DND-41 (cell line): Measurements from ENCODE around the gene ARHGEF12.

Source experiments
- ATAC-seq: fragments of 200-7000 bp; cut with Tn5 transposase; 3 replicates; pipeline ENCODE4 v1.9.1; 2021; ENCODE audit warnings: low read depth; ENCODE audit not compliant: insufficient read depth
- DNase-seq: peaks from one replicate; pipeline ENCODE4 v3.0.0-alpha.2; 2020
- H2AFZ ChIP-seq: 2 replicates; pipeline ENCODE4 v1.6.0; 2012; ENCODE audit warnings: low read depth, low read length
- H3K27ac ChIP-seq: 2 replicates; pipeline ENCODE4 v1.5.1; 2012; ENCODE audit warnings: low read length, inconsistent platforms
- H3K27me3 ChIP-seq: fragments of 200-600 bp; sonication (generic); 2 replicates; pipeline ENCODE4 v1.6.0; 2012; ENCODE audit warnings: low read length, mild to moderate bottlenecking, inconsistent platforms; ENCODE audit not compliant: insufficient read depth, poor library complexity
- H3K36me3 ChIP-seq: 2 replicates; pipeline ENCODE4 v1.5.1; 2012; ENCODE audit warnings: low read length, inconsistent platforms; ENCODE audit not compliant: insufficient read depth
- H3K4me1 ChIP-seq: 2 replicates; pipeline ENCODE4 v1.5.1; 2012; ENCODE audit warnings: mild to moderate bottlenecking, low read length; ENCODE audit not compliant: insufficient read depth
- H3K4me2 ChIP-seq: 2 replicates; pipeline ENCODE4 v1.6.0; 2012; ENCODE audit warnings: mild to moderate bottlenecking, moderate library complexity, low read length, inconsistent platforms; ENCODE audit not compliant: insufficient read depth
- H3K4me3 ChIP-seq, 2 experiments: fragments of 200-600 bp in 1 of 2; shearing (Covaris generic) in 1 of 2; 2 replicates each; pipeline ENCODE4 v1.5.1; 2012 to 2016; ENCODE audit warnings: inconsistent platforms in 2 of 2, low read length in 2 of 2, mild to moderate bottlenecking in 2 of 2, low read depth in 1 of 2, moderate library complexity in 1 of 2
- H3K79me2 ChIP-seq: 2 replicates; pipeline ENCODE4 v1.6.0; 2012; ENCODE audit warnings: low read length, inconsistent platforms; ENCODE audit not compliant: insufficient read depth
- H3K9ac ChIP-seq: 2 replicates; pipeline ENCODE4 v1.6.0; 2012; ENCODE audit warnings: low read depth, mild to moderate bottlenecking, inconsistent platforms, low read length, moderate library complexity
- H3K9me3 ChIP-seq: 2 replicates; pipeline ENCODE4 v1.5.1; 2012; ENCODE audit warnings: low read length, moderate library complexity, mild to moderate bottlenecking, inconsistent platforms; ENCODE audit not compliant: insufficient read depth, severe bottlenecking
- H4K20me1 ChIP-seq: 2 replicates; pipeline ENCODE4 v1.6.0; 2012; ENCODE audit warnings: low read length; ENCODE audit not compliant: insufficient read depth
- EZH2 ChIP-seq: IDR thresholded peaks from 3 replicates; pipeline ENCODE4 v1.6.1; 2012; ENCODE audit warnings: borderline replicate concordance, low read depth, mild to moderate bottlenecking, moderate library complexity, low read length, inconsistent platforms; ENCODE audit not compliant: severe bottlenecking
- TF ChIP-seq, protein P1 (sequence below): IDR thresholded peaks from 2 replicates; pipeline ENCODE4 v1.5.1; 2012; ENCODE audit warnings: borderline replicate concordance, low read length, moderate library complexity, mild to moderate bottlenecking; ENCODE audit not compliant: poor library complexity, severe bottlenecking; ENCODE audit errors: extremely low read depth

The ARHGEF12 gene

DNA sequence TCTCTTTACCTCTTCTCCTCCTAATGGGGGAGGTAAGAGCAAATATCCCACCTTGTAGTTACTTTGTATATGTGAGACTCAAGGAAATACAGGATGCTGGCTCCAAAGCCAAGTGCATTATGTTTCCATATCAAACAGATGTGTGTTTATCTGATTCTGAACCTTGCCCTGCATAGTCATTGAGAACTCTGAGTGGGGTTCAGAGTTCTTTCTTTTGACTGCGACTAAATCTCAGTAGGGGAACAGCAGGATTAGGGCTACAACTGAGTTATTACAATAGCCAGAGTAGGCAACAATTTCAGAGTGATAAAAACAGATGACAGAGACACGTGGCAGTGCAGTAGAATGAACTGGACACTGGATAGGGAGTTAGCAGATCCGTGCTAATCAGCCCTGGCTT is 45.3 kb upstream of the ARHGEF12 start:
- no peaks in the 10 kb centered on the region for H3K9me3 ChIP-seq
- no peak overlapping the region for H3K9ac ChIP-seq
- no peaks in the 10 kb centered on the region for H3K4me1 ChIP-seq
- H3K27me3 ChIP-seq = peaks cover 41% of the 10 kb centered on the region
- no peak overlapping the region for H3K4me2 ChIP-seq
- no peak overlapping the region for H2AFZ ChIP-seq
- TF ChIP-seq EZH2 = no peak
- TF ChIP-seq, protein P1, sequence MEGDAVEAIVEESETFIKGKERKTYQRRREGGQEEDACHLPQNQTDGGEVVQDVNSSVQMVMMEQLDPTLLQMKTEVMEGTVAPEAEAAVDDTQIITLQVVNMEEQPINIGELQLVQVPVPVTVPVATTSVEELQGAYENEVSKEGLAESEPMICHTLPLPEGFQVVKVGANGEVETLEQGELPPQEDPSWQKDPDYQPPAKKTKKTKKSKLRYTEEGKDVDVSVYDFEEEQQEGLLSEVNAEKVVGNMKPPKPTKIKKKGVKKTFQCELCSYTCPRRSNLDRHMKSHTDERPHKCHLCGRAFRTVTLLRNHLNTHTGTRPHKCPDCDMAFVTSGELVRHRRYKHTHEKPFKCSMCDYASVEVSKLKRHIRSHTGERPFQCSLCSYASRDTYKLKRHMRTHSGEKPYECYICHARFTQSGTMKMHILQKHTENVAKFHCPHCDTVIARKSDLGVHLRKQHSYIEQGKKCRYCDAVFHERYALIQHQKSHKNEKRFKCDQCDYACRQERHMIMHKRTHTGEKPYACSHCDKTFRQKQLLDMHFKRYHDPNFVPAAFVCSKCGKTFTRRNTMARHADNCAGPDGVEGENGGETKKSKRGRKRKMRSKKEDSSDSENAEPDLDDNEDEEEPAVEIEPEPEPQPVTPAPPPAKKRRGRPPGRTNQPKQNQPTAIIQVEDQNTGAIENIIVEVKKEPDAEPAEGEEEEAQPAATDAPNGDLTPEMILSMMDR = no peak
- ATAC-seq (no peak), DNase-seq (no peak)
- H3K27ac ChIP-seq = no peak overlapping the region
- H3K79me2 ChIP-seq = no peaks in the 10 kb centered on the region
- peaks cover 3% of the 10 kb centered on the region; the same call in 1 of the 2 replicates for H4K20me1 ChIP-seq
- H3K36me3 ChIP-seq = no peaks in the 10 kb centered on the region
- no peak overlapping the region for H3K4me3 ChIP-seq

DNA sequence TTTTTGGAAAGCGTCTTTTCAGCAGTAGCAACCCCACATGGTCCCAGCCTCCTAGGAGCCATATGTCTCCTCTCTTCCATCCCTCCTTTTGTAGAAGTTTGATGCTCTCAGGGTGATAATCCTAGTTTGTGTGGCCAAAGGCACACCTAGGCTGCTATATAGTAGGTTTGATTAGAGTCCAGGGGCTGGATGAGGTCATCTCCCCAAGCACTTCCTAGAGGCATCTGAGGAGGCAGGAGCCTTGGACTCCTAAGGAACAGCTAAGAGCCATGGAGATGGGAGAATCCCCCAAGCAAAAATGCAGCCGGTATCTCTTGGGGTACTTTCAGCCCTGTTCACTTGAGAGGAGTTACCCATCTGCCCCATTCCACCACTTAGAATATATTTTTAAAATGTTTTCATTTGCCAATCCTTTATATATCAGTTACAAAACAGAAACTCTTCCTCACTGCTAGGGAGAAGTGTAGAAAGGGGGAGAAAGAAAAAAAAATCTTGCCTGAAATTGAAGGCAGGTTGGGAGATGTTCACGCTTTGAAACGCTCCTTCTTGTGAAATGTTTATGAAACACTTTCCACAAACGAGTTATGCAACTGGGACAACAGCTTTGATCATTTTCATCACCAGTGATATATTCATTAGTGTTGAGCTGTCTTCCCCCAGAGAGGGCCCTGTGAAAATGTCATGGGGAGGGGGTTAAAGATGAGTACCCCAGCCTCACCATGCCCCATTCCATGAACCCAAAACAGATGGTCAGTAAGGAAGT is 43.0 kb upstream of the ARHGEF12 start:
- Histone ChIP-seq H3K9me3 (no peaks in the 10 kb centered on the region), H3K36me3 (no peaks in the 10 kb centered on the region), H3K4me1 (no peaks in the 10 kb centered on the region), H4K20me1 (peaks cover 3% of the 10 kb centered on the region; the same call in 1 of the 2 replicates), H3K9ac (no peak overlapping the region), H3K27me3 (peaks cover 41% of the 10 kb centered on the region), H2AFZ (no peak overlapping the region), H3K27ac (no peak overlapping the region), H3K4me3 (no peak overlapping the region), H3K79me2 (no peaks in the 10 kb centered on the region), H3K4me2 (no peak overlapping the region)
- ATAC-seq (no peak), DNase-seq (no peak)
- TF ChIP-seq EZH2 = no peak
- TF ChIP-seq, protein P1 = no peak

DNA sequence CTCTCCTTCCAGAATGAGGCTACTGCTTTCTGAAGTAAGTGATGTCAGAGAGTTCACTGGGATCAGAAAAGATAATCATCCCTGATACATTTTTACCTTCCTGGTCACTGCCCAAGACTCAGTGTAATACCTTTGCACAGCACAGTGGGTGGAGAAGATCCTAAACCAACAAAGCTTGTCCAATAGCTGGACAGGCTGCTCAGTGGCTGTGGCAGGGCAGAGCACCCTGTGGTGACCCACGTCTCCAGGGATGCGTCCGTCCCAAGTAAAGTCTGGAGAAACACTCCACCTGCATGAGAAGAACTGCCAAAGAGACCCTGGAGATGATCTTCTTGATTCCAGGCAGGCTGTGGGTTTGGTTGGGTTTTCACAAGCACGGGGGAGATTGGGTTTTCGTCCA is 42.1 kb upstream of the ARHGEF12 start:
- Histone ChIP-seq H3K4me3 (no peak overlapping the region), H3K9ac (no peak overlapping the region), H3K27me3 (peaks cover 42% of the 10 kb centered on the region), H3K9me3 (no peaks in the 10 kb centered on the region), H2AFZ (no peak overlapping the region), H3K36me3 (no peaks in the 10 kb centered on the region), H4K20me1 (peaks cover 3% of the 10 kb centered on the region; the same call in 1 of the 2 replicates), H3K4me1 (no peaks in the 10 kb centered on the region), H3K79me2 (no peaks in the 10 kb centered on the region), H3K4me2 (no peak overlapping the region), H3K27ac (no peak overlapping the region)
- ATAC-seq = no peak
- no peak for TF ChIP-seq EZH2
- TF ChIP-seq, protein P1 = no peak
- DNase-seq = no peak
